GM23248 (cell line): Measurements from ENCODE around the gene TICAM1. TPM values are rescaled to one million over a fixed set of nuclear protein-coding genes. Genes with fewer than 3 reads are reported as not detected.
"Not testable (repeated sequence)": the region's sequence is repeated elsewhere in the genome, so short reads cannot be mapped to it uniquely, and the experiment has no call there.

Source experiments
- DNase-seq: peaks from one replicate; pipeline ENCODE4 v3.0.0-alpha.2; 2015
- H2AFZ ChIP-seq: fragments of 200-600 bp; sonication (generic); 2 replicates; pipeline ENCODE4 v1.6.1; 2016; ENCODE audit warnings: antibody characterized with exemption
- H3F3A ChIP-seq: fragments of 200-600 bp; sonication (generic); 2 replicates; pipeline ENCODE4 v1.6.1; 2016; ENCODE audit warnings: mild to moderate bottlenecking, antibody characterized with exemption, mixed run types; ENCODE audit not compliant: insufficient read depth
- H3K27ac ChIP-seq: fragments of 200-600 bp; sonication (generic); 2 replicates; pipeline ENCODE4 v1.5.1; 2016; ENCODE audit warnings: mild to moderate bottlenecking
- H3K27me3 ChIP-seq: fragments of 200-600 bp; sonication (generic); replicated peaks from 2 replicates; pipeline ENCODE4 v1.6.1; 2016; ENCODE audit warnings: mild to moderate bottlenecking; ENCODE audit not compliant: insufficient read depth
- H3K36me3 ChIP-seq: fragments of 200-600 bp; sonication (generic); 2 replicates; pipeline ENCODE4 v1.6.1; 2016; ENCODE audit warnings: low read depth, mild to moderate bottlenecking
- H3K4me1 ChIP-seq: fragments of 200-600 bp; sonication (generic); 2 replicates; pipeline ENCODE4 v1.6.1; 2016; ENCODE audit warnings: mild to moderate bottlenecking; ENCODE audit not compliant: insufficient read depth
- H3K4me2 ChIP-seq: fragments of 200-600 bp; sonication (generic); one replicate; pipeline ENCODE4 v1.6.1; 2016; ENCODE audit warnings: mild to moderate bottlenecking; ENCODE audit not compliant: unreplicated experiment
- H3K4me3 ChIP-seq: fragments of 200-600 bp; sonication (generic); 2 replicates; pipeline ENCODE4 v1.5.1; 2016; ENCODE audit warnings: mild to moderate bottlenecking
- H3K79me2 ChIP-seq: fragments of 200-600 bp; sonication (generic); 2 replicates; pipeline ENCODE4 v1.6.1; 2016; ENCODE audit warnings: mild to moderate bottlenecking; ENCODE audit not compliant: insufficient read depth
- H3K9ac ChIP-seq: fragments of 200-600 bp; sonication (generic); 2 replicates; pipeline ENCODE4 v1.6.1; 2016; ENCODE audit warnings: mild to moderate bottlenecking
- H3K9me2 ChIP-seq: fragments of 200-600 bp; sonication (generic); 2 replicates; pipeline ENCODE4 v1.6.1; 2016; ENCODE audit warnings: mixed run types, mild to moderate bottlenecking, moderate library complexity; ENCODE audit not compliant: insufficient read depth
- H3K9me3 ChIP-seq: fragments of 200-600 bp; sonication (generic); one replicate; pipeline ENCODE4 v1.6.1; 2017; ENCODE audit warnings: low read depth
- H4K20me1 ChIP-seq: fragments of 200-600 bp; sonication (generic); 2 replicates; pipeline ENCODE4 v1.6.0; 2016; ENCODE audit not compliant: insufficient read depth
- EZH2 ChIP-seq: fragments of 200-600 bp; sonication (generic); IDR thresholded peaks from 2 replicates; pipeline ENCODE4 v1.6.1; 2018; ENCODE audit warnings: antibody characterized with exemption, mild to moderate bottlenecking; ENCODE audit not compliant: insufficient read depth, poor library complexity, severe bottlenecking
- EZH2phosphoT487 ChIP-seq: fragments of 200-600 bp; sonication (generic); IDR thresholded peaks from 2 replicates; pipeline ENCODE4 v1.6.1; 2018; ENCODE audit warnings: antibody characterized with exemption, moderate library complexity, mild to moderate bottlenecking, low read depth; ENCODE audit not compliant: insufficient read depth
- WGBS, 2 experiments: methylation state at CpG; one replicate each; pipeline ENCODE4 v1.1.6; 2015 to 2017; ENCODE audit warnings: low lambda C conversion rate in 2 of 2, low coverage in 1 of 2; ENCODE audit errors: missing lambda C conversion rate in 2 of 2; 5-methylcytosine and 5-hydroxymethylcytosine counted together
- in situ Hi-C: fragments of 300-500 bp; cut with MboI; formaldehyde crosslinking; loops from 2 replicates; pipeline ENCODE4 v1.15.0; 2020
- polyA plus RNA-seq: library from polyadenylated mRNA; unstranded; fragments of >200 nt; fragmentation: Nextera tagmentation; extraction: Ambion mirVana; gene quantifications from 2 replicates; pipeline ENCODE4 v1.2.1, GENCODE V29; 2016
- total RNA-seq: library from RNA; depleted of rRNA; stranded (reverse); fragments of >200 nt; shearing (Covaris generic); gene quantifications from 2 replicates; pipeline ENCODE4 v1.2.3, GENCODE V29; 2014

Gene TICAM1
- total and polyA plus RNA-seq, 2 experiments from 2014 or later, result 4.2 to 19.9 TPM

- H3F3A ChIP-seq, H3K9me2 ChIP-seq, H3K27me3 ChIP-seq, in situ Hi-C loops, H3K4me1 ChIP-seq, H3K36me3 ChIP-seq, H4K20me1 ChIP-seq, H3K9me3 ChIP-seq: not testable (repeated sequence)
- H3K9ac ChIP-seq, result peak overlapping the region; percentile 94
- H3K27ac ChIP-seq, result peak overlapping the region; percentile 78
- WGBS, 2 experiments, result 7 to 8% methylated on average over 51 to 67 of the region's 75 CpGs
- peak overlapping the region; percentile 77 for H2AFZ ChIP-seq
- H3K4me3 ChIP-seq, result peak overlapping the region; percentile 79
- H3K79me2 ChIP-seq, result peaks cover 50% of the 10 kb centered on the region
- peak; percentile 50 for DNase-seq
- H3K4me2 ChIP-seq, result peak overlapping the region; percentile 83
Measured at GRCh38 chr19:4792019-4792865, 39.3 kb downstream of the TICAM1 start.

- Histone ChIP-seq H3K36me3 (peaks cover 7% of the 10 kb centered on the region; the same call in 1 of the 2 replicates), H3F3A (no peaks in the 10 kb centered on the region), H3K27ac (peak within 1 kb of the TSS; percentile 78), H3K27me3 (no peaks in the 10 kb centered on the region), H3K9ac (peak within 1 kb of the TSS; percentile 94), H2AFZ (peak within 1 kb of the TSS; percentile 89), H3K4me2 (peak within 1 kb of the TSS; percentile 83), H3K4me3 (peak within 1 kb of the TSS; percentile 79), H3K9me2 (no peaks in the 10 kb centered on the region), H3K79me2 (peaks cover 45% of the 10 kb centered on the region), H3K4me1 (peaks cover 4% of the 10 kb centered on the region; the same call in 1 of the 2 replicates), H4K20me1 (no peaks in the 10 kb centered on the region), H3K9me3 (no peaks in the 10 kb centered on the region)
- in situ Hi-C loops, result no loop called here
- DNase-seq, result peak; percentile 100
- TF ChIP-seq EZH2, result no peak
- no peak for TF ChIP-seq EZH2phosphoT487
- 1% methylated on average over 62 to 67 of the region's 80 CpGs for WGBS, 2 experiments
Measured at GRCh38 chr19:4791183-4792018, 40.1 kb downstream of the TICAM1 start, which contains the start of gene FEM1A. FEM1A (plus strand) TSS chr19:4791734; CDS start chr19:4791855, 121 bp downstream.

GRCh38 chr19:4786412-4787016 is 45.0 kb downstream of the TICAM1 start:
- in situ Hi-C loops, result loop anchor here (10.0 kb wide), 1 partner anchor 52 kb away; no protein-coding TSS in a partner anchor
- not testable (repeated sequence) for H3F3A ChIP-seq, H3K79me2 ChIP-seq, H3K36me3 ChIP-seq, H3K4me2 ChIP-seq, H3K27me3 ChIP-seq, H3K4me1 ChIP-seq, H2AFZ ChIP-seq, H3K4me3 ChIP-seq, H3K9ac ChIP-seq, H3K27ac ChIP-seq, H4K20me1 ChIP-seq, H3K9me3 ChIP-seq, H3K9me2 ChIP-seq, DNase-seq
- WGBS, 2 experiments, result 87 to 88% methylated on average over 5 of the region's 6 CpGs

- Histone ChIP-seq H3K36me3 (no peaks in the 10 kb centered on the region), H3K27ac (no peak overlapping the region), H3K4me3 (no peak overlapping the region), H2AFZ (no peak overlapping the region), H3K79me2 (no peaks in the 10 kb centered on the region), H3K27me3 (no peaks in the 10 kb centered on the region), H3F3A (no peaks in the 10 kb centered on the region), H3K4me2 (no peak overlapping the region), H3K9me3 (no peaks in the 10 kb centered on the region), H3K9ac (no peak overlapping the region), H3K4me1 (no peaks in the 10 kb centered on the region), H3K9me2 (no peaks in the 10 kb centered on the region), H4K20me1 (no peaks in the 10 kb centered on the region)
- 16 to 25% methylated on average over 3 of the region's 3 CpGs for WGBS, 2 experiments
- peak; percentile 18 for DNase-seq
- TF ChIP-seq EZH2, result no peak
- no peak for TF ChIP-seq EZH2phosphoT487
- in situ Hi-C loops, result loop anchor here (10.0 kb wide), 1 partner anchor 47 kb away; no protein-coding TSS in a partner anchor
Measured at GRCh38 chr19:4781801-4782200, 49.7 kb downstream of the TICAM1 start.
